Suprapubic skin (tissue), 4 donors: ENCODE data around the gene RTEL1.

Experiments
- POLR2A ChIP-seq, 2 donors: fragments of 450-650 bp; IDR thresholded peaks; one replicate each; pipeline ENCODE4 v1.6.1; 2017; ENCODE audit warnings: antibody characterized with exemption in 2 of 2, mild to moderate bottlenecking in 2 of 2, moderate library complexity in 2 of 2
- POLR2AphosphoS5 ChIP-seq, 3 donors: sonication (generic); formaldehyde crosslinking; IDR thresholded peaks; one replicate each; pipeline ENCODE4 v1.6.1; 2017; ENCODE audit warnings: antibody characterized with exemption in 3 of 3
- TF ChIP-seq, protein P1 (sequence below), 2 donors: fragments of 200-600 bp in 1 of 2; fragments of 450-650 bp in 1 of 2; sonication (generic) in 1 of 2; IDR thresholded peaks; one replicate each; pipeline ENCODE4 v1.5.1; 2016 to 2019; ENCODE audit warnings: antibody characterized with exemption in 2 of 2, mild to moderate bottlenecking in 1 of 2, moderate library complexity in 1 of 2

- TF ChIP-seq, protein P1, sequence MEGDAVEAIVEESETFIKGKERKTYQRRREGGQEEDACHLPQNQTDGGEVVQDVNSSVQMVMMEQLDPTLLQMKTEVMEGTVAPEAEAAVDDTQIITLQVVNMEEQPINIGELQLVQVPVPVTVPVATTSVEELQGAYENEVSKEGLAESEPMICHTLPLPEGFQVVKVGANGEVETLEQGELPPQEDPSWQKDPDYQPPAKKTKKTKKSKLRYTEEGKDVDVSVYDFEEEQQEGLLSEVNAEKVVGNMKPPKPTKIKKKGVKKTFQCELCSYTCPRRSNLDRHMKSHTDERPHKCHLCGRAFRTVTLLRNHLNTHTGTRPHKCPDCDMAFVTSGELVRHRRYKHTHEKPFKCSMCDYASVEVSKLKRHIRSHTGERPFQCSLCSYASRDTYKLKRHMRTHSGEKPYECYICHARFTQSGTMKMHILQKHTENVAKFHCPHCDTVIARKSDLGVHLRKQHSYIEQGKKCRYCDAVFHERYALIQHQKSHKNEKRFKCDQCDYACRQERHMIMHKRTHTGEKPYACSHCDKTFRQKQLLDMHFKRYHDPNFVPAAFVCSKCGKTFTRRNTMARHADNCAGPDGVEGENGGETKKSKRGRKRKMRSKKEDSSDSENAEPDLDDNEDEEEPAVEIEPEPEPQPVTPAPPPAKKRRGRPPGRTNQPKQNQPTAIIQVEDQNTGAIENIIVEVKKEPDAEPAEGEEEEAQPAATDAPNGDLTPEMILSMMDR (IDR thresholded peaks at IDR 0.05), result no peak
- TF ChIP-seq POLR2A (IDR thresholded peaks at IDR 0.05) (no peak), POLR2AphosphoS5 (IDR thresholded peaks at IDR 0.05) (no peak)
Measured at GRCh38 chr20:63688228-63689045, 30.3 kb downstream of the RTEL1 start.
